ENCODE results near the gene UBL4A.

DNA sequence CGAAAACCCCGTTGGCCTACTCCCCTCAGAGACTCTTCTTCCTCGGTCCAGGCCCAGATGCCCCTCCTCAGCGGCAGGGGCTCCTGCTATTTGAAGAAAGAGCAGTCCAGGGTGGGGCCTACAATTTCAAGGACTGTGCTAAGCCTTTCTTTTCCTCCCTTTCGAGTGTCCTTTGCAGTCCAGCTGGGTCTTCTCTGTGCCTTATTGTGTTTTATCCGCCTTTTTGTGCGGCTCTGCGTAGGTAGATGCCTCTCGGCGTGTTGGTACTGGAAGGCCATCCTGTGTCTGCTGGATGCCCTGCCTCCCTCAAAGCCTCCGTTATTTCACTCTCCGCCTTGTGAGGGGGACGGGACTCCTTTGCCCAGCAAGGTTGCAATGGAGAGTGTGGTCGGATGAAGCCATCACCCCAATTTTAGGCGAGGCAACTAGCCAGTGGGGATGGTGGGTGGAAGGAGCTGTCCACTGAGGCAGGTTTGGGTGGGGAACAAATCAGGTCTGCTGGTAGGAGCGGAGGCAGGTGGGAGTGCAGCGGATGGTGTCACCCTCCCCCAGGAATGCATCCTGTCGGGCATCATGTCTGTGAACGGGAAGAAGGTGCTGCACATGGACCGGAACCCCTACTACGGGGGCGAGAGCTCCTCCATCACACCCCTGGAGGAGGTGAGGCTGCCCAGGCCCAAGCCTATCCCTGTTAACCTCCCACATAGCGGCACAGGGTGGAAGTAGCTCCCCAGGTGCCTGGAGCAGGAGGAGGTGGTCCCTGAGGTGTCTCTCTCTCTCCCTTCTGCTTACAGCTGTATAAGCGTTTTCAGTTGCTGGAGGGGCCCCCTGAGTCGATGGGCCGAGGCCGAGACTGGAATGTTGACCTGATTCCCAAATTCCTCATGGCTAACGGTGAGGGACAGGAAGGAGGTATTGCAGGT lies 48.2 kb downstream of the UBL4A start:
- TF ChIP-seq, protein P1, sequence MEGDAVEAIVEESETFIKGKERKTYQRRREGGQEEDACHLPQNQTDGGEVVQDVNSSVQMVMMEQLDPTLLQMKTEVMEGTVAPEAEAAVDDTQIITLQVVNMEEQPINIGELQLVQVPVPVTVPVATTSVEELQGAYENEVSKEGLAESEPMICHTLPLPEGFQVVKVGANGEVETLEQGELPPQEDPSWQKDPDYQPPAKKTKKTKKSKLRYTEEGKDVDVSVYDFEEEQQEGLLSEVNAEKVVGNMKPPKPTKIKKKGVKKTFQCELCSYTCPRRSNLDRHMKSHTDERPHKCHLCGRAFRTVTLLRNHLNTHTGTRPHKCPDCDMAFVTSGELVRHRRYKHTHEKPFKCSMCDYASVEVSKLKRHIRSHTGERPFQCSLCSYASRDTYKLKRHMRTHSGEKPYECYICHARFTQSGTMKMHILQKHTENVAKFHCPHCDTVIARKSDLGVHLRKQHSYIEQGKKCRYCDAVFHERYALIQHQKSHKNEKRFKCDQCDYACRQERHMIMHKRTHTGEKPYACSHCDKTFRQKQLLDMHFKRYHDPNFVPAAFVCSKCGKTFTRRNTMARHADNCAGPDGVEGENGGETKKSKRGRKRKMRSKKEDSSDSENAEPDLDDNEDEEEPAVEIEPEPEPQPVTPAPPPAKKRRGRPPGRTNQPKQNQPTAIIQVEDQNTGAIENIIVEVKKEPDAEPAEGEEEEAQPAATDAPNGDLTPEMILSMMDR (IDR thresholded peaks at IDR 0.05): no peak
- TF ChIP-seq POLR2AphosphoS5 (IDR thresholded peaks at IDR 0.05; ENCODE audit: insufficient read depth in 1 of 2, low read depth in 1 of 2): no peak
